DOHH2 (cell line): ENCODE data around the gene EPB41L2.

Experiments
- H3F3A ChIP-seq: fragments of 200-600 bp; sonication (generic), shearing (Covaris generic); 2 replicates; pipeline ENCODE4 v1.6.0; 2016; ENCODE audit warnings: antibody characterized with exemption, mild to moderate bottlenecking; ENCODE audit not compliant: control insufficient read depth, insufficient read depth
- H3K27ac ChIP-seq: fragments of 200-600 bp; sonication (generic); 2 replicates; pipeline ENCODE4 v1.5.1; 2014; ENCODE audit warnings: low read depth, mild to moderate bottlenecking, low read length, moderate library complexity
- H3K27me3 ChIP-seq: fragments of 200-600 bp; sonication (generic); 2 replicates; pipeline ENCODE4 v1.6.1; 2014; ENCODE audit warnings: mild to moderate bottlenecking, low read length, mixed read lengths; ENCODE audit not compliant: control insufficient read depth
- H3K36me3 ChIP-seq: fragments of 200-600 bp; sonication (generic); 2 replicates; pipeline ENCODE4 v1.6.1; 2014; ENCODE audit warnings: mild to moderate bottlenecking, low read length, moderate library complexity, mixed read lengths; ENCODE audit not compliant: control insufficient read depth
- H3K4me1 ChIP-seq: fragments of 200-600 bp; sonication (generic); 2 replicates; pipeline ENCODE4 v1.6.1; 2014; ENCODE audit warnings: mild to moderate bottlenecking, low read length, mixed read lengths; ENCODE audit not compliant: control insufficient read depth
- H3K4me2 ChIP-seq: fragments of 200-600 bp; sonication (generic); 2 replicates; pipeline ENCODE4 v1.6.0; 2014; ENCODE audit warnings: mild to moderate bottlenecking, low read length, moderate library complexity
- H3K4me3 ChIP-seq: fragments of 200-600 bp; sonication (generic); 2 replicates; pipeline ENCODE4 v1.5.1; 2014; ENCODE audit warnings: mild to moderate bottlenecking, low read length, mixed read lengths
- H3K79me2 ChIP-seq: fragments of 200-600 bp; sonication (generic); 2 replicates; pipeline ENCODE4 v1.6.1; 2014; ENCODE audit warnings: mild to moderate bottlenecking, low read length, mixed read lengths; ENCODE audit not compliant: control insufficient read depth
- H3K9me2 ChIP-seq: fragments of 200-600 bp; sonication (generic); replicated peaks from 2 replicates; pipeline ENCODE4 v1.6.1; 2014; ENCODE audit warnings: mild to moderate bottlenecking, low read length, mixed read lengths; ENCODE audit not compliant: control insufficient read depth
- H3K9me3 ChIP-seq: fragments of 200-600 bp; sonication (generic); 2 replicates; pipeline ENCODE4 v1.6.1; 2014; ENCODE audit warnings: antibody characterized with exemption, low read length, mixed read lengths; ENCODE audit not compliant: control insufficient read depth, insufficient read depth
- H4K20me1 ChIP-seq: fragments of 200-600 bp; sonication (generic); 2 replicates; pipeline ENCODE4 v1.6.0; 2014; ENCODE audit warnings: low read depth, mild to moderate bottlenecking, antibody characterized with exemption, low read length, moderate library complexity; ENCODE audit not compliant: control insufficient read depth, insufficient read depth
- CTCF ChIP-seq: fragments of 200-600 bp; sonication (generic); IDR thresholded peaks from one replicate; pipeline ENCODE4 v1.5.1; 2014; ENCODE audit warnings: antibody characterized with exemption, mild to moderate bottlenecking, low read depth, low read length; ENCODE audit not compliant: poor library complexity, severe bottlenecking
- EZH2phosphoT487 ChIP-seq: fragments of 200-600 bp; sonication (generic); IDR thresholded peaks from 2 replicates; pipeline ENCODE4 v1.6.1; 2017; ENCODE audit warnings: borderline replicate concordance, mild to moderate bottlenecking, antibody characterized with exemption, low read length, moderate library complexity, mixed read lengths

EPB41L2 gene

GRCh38 chr6:130852844-130853554 is 210.0 kb downstream of the EPB41L2 start:
- no peaks in the 10 kb centered on the region for H3K27me3 ChIP-seq
- no peak overlapping the region for H3K4me3 ChIP-seq
- no peaks in the 10 kb centered on the region for H3K79me2 ChIP-seq
- no peaks in the 10 kb centered on the region for H3K9me3 ChIP-seq
- no peaks in the 10 kb centered on the region for H3K9me2 ChIP-seq
- H3K27ac ChIP-seq = no peak overlapping the region
- H3F3A ChIP-seq = no peaks in the 10 kb centered on the region
- H3K36me3 ChIP-seq = peaks cover 5% of the 10 kb centered on the region; the same call in 1 of the 2 replicates
- peaks cover 6% of the 10 kb centered on the region; the same call in 1 of the 2 replicates for H3K4me1 ChIP-seq
- H4K20me1 ChIP-seq = no peaks in the 10 kb centered on the region
- no peak overlapping the region for H3K4me2 ChIP-seq
- no peak for TF ChIP-seq EZH2phosphoT487
- no peak for TF ChIP-seq CTCF

- Histone ChIP-seq H3K4me1 (peaks cover 6% of the 10 kb centered on the region; the same call in 1 of the 2 replicates), H3K9me3 (no peaks in the 10 kb centered on the region), H3F3A (no peaks in the 10 kb centered on the region), H3K9me2 (no peaks in the 10 kb centered on the region), H3K27me3 (no peaks in the 10 kb centered on the region), H4K20me1 (no peaks in the 10 kb centered on the region), H3K79me2 (no peaks in the 10 kb centered on the region), H3K4me2 (no peak overlapping the region), H3K4me3 (no peak overlapping the region), H3K27ac (no peak overlapping the region), H3K36me3 (peaks cover 3% of the 10 kb centered on the region; the same call in 1 of the 2 replicates)
- no peak for TF ChIP-seq CTCF
- TF ChIP-seq EZH2phosphoT487 = no peak
These were observed 212.0 kb downstream of the EPB41L2 start for GRCh38 chr6:130851026-130851425.

GRCh38 chr6:130849594-130849993 is 213.5 kb downstream of the EPB41L2 start:
- no peaks in the 10 kb centered on the region for H3K27me3 ChIP-seq
- H4K20me1 ChIP-seq = no peaks in the 10 kb centered on the region
- H3K79me2 ChIP-seq = no peaks in the 10 kb centered on the region
- no peak overlapping the region for H3K4me3 ChIP-seq
- H3F3A ChIP-seq = no peaks in the 10 kb centered on the region
- H3K36me3 ChIP-seq = peaks cover 2% of the 10 kb centered on the region; the same call in 1 of the 2 replicates
- H3K4me2 ChIP-seq = no peak overlapping the region
- H3K4me1 ChIP-seq = peaks cover 6% of the 10 kb centered on the region; the same call in 1 of the 2 replicates
- H3K9me3 ChIP-seq = no peaks in the 10 kb centered on the region
- H3K27ac ChIP-seq = no peak overlapping the region
- H3K9me2 ChIP-seq = no peaks in the 10 kb centered on the region
- TF ChIP-seq CTCF = no peak
- no peak for TF ChIP-seq EZH2phosphoT487
